HG03469 (cell line): ENCODE measurements around the gene PITPNC1.
"Not testable (repeated sequence)": the region's sequence is repeated elsewhere in the genome, so short reads cannot be mapped to it uniquely, and the experiment has no call there.

Source experiments
- ATAC-seq: cut with Tn5 transposase; IDR thresholded peaks from one replicate; pipeline ENCODE4 v1.9.1; 2021; ENCODE audit warnings: mild to moderate bottlenecking, moderate library complexity, moderate number of reproducible peaks; ENCODE audit not compliant: unreplicated experiment

PITPNC1 gene

GRCh38 chr17:67503739-67504138, 126.7 kb downstream of the PITPNC1 start:
- no peak for ATAC-seq

DNA sequence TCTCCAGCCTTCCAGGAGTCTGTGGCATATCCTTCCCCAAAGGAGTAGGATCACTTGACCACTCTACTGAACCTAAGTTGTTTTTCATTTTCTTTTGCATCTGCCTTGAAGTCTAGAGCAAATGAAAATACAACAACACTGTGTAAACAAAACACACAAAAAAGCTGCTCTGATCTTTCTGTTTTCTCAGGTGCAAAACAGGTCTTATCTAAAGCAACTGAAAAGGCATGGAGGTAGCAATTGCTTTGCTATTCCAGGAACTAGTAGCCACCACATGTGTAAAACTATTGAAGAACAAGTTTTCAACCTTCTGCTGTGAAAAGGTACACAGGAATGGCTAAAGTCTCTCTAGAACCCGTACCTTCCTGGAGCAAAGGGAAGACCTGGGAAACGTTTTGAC, 127.1 kb downstream of the PITPNC1 start:
- ATAC-seq: no peak

GRCh38 chr17:67506966-67507365, 129.9 kb downstream of the PITPNC1 start:
- ATAC-seq: no peak

- ATAC-seq: no peak
Observed at GRCh38 chr17:67509390-67510287, 132.6 kb downstream of the PITPNC1 start.

GRCh38 chr17:67511012-67511411, 133.9 kb downstream of the PITPNC1 start:
- no peak for ATAC-seq

GRCh38 chr17:67511804-67512203, 134.7 kb downstream of the PITPNC1 start:
- ATAC-seq: no peak

DNA sequence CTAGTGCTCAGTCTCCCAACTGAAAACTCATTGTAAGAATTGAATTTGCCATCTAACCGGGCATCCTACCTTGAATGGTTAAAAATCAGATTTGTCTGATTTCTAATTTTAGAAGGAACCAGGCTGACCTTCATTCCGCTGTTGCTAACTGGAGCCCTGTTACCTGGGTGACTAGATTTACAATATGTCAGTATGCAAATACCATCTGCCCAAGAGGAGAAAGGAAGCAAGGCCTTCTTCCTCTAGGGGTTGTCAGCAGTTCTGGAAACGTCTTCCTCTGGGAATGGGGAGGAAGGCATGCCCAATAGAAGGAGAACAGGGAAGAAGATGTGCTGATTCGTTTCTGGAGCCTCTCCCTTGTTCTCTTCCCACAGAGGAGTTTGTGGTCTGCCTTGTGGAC, 137.9 kb downstream of the PITPNC1 start:
- ATAC-seq: no peak

GRCh38 chr17:67515490-67516083, 138.5 kb downstream of the PITPNC1 start:
- ATAC-seq: no peak

- ATAC-seq: not testable (repeated sequence)
Observed at GRCh38 chr17:67516571-67516970, 139.5 kb downstream of the PITPNC1 start.

DNA sequence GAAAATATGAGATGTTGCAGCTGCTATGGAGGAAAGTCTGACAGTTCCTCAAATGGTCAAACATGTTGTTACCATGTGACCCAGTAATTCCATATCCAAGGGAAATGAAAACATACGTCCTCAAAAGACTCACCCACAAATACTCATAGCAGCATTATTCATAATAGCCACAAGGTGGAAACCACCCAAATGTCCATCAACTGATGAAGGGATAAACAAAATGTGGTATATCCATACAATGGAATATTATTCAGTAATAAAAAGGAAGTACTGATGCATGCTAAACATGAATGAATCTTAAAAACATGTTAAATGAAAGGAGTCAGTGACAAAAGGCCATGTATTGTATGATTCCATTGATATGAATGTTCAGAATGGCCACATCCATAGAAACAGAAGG, 140.2 kb downstream of the PITPNC1 start:
- no peak for ATAC-seq

DNA sequence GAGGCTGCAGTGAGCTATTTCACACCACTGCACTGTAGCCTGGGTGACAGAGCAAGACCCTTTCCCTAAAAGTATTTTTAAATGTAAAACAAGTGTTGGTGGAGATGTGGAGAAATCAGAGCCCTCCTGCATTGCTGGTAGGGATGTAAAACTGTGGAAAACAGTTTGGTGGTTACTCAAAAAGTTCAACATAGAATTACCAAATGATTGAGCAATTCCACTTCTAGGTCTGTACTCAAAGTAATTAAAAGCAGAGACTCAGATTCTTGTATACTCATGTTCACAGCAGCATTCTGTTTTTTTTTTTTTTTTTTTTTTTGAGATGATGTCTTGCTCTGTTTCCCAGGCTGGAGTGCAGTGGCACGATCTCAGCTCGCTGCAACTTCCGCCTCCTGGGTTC, 141.8 kb downstream of the PITPNC1 start:
- ATAC-seq: no peak

DNA sequence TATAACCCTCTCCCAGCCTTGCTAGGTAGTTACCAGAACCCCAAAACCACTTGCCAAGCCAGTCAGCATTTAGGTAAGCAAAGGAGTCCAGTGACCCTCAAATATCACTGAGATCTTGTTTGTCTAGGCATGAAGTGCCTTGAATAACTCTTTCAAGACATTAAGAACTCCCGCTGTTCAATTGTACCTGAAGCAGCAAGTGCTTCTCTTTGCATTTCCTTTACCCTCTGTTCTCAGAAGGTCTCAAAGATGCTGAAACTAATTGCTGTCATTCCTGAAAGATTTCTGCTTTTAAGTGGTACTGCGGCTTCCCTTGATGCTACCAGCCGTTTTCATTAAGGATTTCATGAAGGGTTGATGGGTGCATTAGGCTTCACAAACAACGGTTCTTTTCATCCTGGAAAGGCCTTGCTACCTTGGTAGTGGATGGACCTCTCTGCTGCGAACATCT, 142.7 kb downstream of the PITPNC1 start:
- no peak for ATAC-seq

GRCh38 chr17:67520252-67520906, 143.3 kb downstream of the PITPNC1 start:
- ATAC-seq: no peak

DNA sequence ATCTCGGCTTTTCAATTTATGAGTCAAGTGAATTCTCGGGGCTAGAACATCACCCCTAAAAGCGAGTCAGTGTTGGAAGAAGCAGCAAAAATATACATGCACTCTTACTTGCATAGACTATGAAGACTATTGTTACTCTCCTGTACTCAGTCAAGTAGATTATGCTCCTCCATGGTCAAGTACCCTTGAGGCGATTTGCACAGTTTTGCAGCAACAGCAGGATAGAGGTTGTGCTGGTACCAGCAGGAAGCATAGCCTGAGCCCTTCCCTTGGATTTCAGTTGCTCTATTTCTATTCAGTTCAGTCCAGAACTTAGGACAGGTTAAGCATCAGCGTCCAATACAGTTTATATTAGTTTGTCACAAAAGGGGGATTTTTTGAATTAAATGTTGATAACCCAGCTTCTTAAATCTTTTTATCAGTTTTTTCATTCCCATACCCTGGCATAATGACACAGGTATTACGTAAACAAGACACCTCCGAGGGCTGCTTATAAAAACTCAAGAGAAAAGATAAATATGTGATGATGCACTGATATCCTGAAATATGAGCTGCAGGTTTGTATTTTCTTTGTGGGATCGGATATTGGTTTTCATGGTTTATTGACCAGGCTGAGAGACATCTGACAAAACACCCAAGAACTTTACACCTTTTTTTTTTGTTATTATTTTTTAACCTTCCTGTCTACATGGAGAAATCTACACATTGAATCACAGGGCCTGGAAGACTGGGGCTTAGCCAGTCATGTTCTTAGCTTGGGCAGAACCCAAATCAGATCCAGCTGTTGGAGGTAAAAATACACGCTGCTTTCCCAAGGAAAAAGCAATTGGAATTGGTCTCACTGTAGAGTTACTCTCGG, 144.1 kb downstream of the PITPNC1 start:
- no peak for ATAC-seq

DNA sequence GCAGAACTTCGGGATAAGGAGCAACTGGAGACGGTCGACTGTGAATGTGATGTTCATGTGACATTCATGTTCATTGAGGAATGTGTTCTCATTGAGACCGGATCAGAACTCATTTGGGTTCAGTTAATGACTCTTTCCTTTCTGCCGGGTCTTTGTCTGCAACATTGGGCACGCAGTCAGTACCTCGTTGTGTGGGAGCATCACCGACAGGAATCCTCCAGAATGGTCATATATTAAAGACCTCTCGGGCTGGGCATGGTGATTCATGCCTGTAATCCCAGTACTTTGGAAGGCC, 144.6 kb downstream of the PITPNC1 start:
- no peak for ATAC-seq

DNA sequence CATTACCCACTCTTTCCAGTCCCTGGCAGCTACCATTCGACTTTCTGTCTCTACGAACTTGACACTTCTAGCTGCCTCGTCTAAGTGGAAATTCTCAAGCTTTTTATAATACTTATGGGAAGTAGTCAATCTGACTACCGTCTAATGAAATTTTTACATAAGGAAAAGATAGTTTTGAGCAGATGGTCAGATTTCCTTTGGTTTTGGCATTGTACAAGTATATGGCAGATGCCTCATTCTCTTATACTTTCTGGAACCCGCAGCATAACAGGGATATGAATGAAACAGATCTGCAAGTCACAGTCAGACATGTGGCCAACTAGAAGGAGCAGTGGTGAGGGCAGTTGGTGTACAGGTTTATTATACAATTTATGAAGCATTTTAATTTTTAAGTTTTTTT, 146.0 kb downstream of the PITPNC1 start:
- no peak for ATAC-seq

GRCh38 chr17:67525239-67526135, 148.4 kb downstream of the PITPNC1 start:
- ATAC-seq: no peak

DNA sequence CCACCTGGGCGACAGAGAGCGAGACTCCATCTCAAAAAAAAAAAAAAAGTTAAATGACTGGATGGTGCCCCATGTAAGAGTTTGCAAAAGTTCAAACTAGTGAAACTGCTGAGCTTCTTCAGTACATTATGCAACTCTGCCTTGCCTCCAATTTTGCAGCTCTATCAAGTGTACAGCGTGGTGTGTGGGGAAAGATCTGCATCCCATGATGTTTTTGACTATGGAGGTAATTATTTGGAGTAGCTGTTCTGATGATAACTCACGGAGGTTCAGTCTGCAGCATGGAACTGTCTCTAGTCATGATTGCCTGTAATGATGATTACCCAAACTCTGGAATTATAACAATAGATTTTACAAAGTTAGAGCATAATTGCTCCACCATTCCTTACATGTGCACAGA, 149.6 kb downstream of the PITPNC1 start:
- ATAC-seq: no peak

GRCh38 chr17:67528751-67529436, 151.8 kb downstream of the PITPNC1 start:
- ATAC-seq: no peak
